Measurements from ENCODE around the gene MAGI3.

DNA sequence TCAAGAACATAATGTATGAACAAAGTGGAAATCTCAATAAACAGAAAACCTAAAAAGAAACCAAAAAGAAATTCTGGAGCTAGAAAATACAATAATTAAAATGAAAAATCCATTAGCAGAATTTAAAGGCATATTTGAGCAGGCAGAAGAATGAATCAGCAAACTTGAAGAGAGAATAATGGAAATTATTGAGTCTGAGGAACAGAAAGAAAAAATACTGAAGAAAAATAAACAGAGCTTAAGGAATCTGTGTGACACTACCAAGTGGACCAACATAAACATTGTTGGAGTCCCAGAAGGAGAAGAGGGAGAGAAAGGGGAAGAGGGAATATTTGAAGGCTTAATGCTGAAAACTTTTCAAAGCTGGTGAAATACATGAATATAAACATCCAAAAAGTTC lies 54.5 kb downstream of the MAGI3 start:
- TF ChIP-seq, protein P1, sequence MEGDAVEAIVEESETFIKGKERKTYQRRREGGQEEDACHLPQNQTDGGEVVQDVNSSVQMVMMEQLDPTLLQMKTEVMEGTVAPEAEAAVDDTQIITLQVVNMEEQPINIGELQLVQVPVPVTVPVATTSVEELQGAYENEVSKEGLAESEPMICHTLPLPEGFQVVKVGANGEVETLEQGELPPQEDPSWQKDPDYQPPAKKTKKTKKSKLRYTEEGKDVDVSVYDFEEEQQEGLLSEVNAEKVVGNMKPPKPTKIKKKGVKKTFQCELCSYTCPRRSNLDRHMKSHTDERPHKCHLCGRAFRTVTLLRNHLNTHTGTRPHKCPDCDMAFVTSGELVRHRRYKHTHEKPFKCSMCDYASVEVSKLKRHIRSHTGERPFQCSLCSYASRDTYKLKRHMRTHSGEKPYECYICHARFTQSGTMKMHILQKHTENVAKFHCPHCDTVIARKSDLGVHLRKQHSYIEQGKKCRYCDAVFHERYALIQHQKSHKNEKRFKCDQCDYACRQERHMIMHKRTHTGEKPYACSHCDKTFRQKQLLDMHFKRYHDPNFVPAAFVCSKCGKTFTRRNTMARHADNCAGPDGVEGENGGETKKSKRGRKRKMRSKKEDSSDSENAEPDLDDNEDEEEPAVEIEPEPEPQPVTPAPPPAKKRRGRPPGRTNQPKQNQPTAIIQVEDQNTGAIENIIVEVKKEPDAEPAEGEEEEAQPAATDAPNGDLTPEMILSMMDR (IDR thresholded peaks at IDR 0.05 in 4 of 5, conservative IDR thresholded peaks at IDR 0.05 in 1 of 5), result no peak
- TF ChIP-seq POLR2A (IDR thresholded peaks at IDR 0.05), result no peak
